GM12878 (cell line): ENCODE measurements around the gene ABCA7. TPM values are rescaled to one million over a fixed set of nuclear protein-coding genes. Genes with fewer than 3 reads are reported as not detected.

Experiments used
- BACH1 ChIP-seq: fragments of 450-650 bp; IDR thresholded peaks from 2 replicates; pipeline ENCODE4 v1.6.1; 2017; ENCODE audit warnings: mild to moderate bottlenecking, borderline replicate concordance
- BCL11A ChIP-seq: IDR thresholded peaks from 2 replicates; pipeline ENCODE4 v1.6.1; 2011; ENCODE audit warnings: low read depth, low read length
- BCL3 ChIP-seq: IDR thresholded peaks from 2 replicates; pipeline ENCODE4 v1.6.1; 2011; ENCODE audit warnings: borderline replicate concordance, low read depth, mild to moderate bottlenecking, moderate library complexity, low read length; ENCODE audit not compliant: insufficient read depth, poor library complexity, severe bottlenecking
- CHD1 ChIP-seq: IDR thresholded peaks from 2 replicates; pipeline ENCODE4 v1.6.1; 2012; ENCODE audit warnings: low read depth, low read length, improper control_type of control experiment
- CREM ChIP-seq: IDR thresholded peaks from 2 replicates; pipeline ENCODE4 v1.6.1; 2014; ENCODE audit warnings: antibody characterized with exemption, low read depth
- GABPA ChIP-seq: IDR thresholded peaks from 2 replicates; pipeline ENCODE4 v1.6.1; 2014; ENCODE audit warnings: antibody characterized with exemption, low read depth, mild to moderate bottlenecking, inconsistent platforms
- HCFC1 ChIP-seq: fragments of 150-350 bp; IDR thresholded peaks from 2 replicates; pipeline ENCODE4 v1.6.1; 2014; ENCODE audit warnings: low read length
- HDAC6 ChIP-seq: fragments of 200-600 bp; sonication (generic); IDR thresholded peaks from one replicate; pipeline ENCODE4 v1.8.0; 2017; ENCODE audit warnings: antibody characterized with exemption; ENCODE audit not compliant: unreplicated experiment
- HDGF ChIP-seq: fragments of 450-650 bp; IDR thresholded peaks from 2 replicates; pipeline ENCODE4 v1.6.1; 2016; ENCODE audit warnings: antibody characterized with exemption
- LARP7 ChIP-seq: fragments of 450-650 bp; IDR thresholded peaks from 2 replicates; pipeline ENCODE4 v1.6.1; 2017; ENCODE audit warnings: mild to moderate bottlenecking
- MXI1 ChIP-seq: fragments of 150-350 bp; IDR thresholded peaks from 2 replicates; pipeline ENCODE4 v1.6.1; 2011; ENCODE audit warnings: low read depth, mild to moderate bottlenecking, inconsistent platforms, low read length, improper control_type of control experiment
- PAX5 ChIP-seq: IDR thresholded peaks from 2 replicates; pipeline ENCODE4 v1.6.1; 2011; ENCODE audit warnings: low read depth, low read length, borderline replicate concordance
- POU2F2 ChIP-seq: IDR thresholded peaks from 3 replicates; pipeline ENCODE4 v1.6.1; 2011; ENCODE audit warnings: low read depth, mild to moderate bottlenecking, low read length, borderline replicate concordance
- PRDM15 ChIP-seq: fragments of 450-650 bp; formaldehyde crosslinking; IDR thresholded peaks from 2 replicates; pipeline ENCODE4 v1.4.0; 2020; ENCODE audit warnings: mild to moderate bottlenecking, moderate library complexity
- SPI1 ChIP-seq: IDR thresholded peaks from 2 replicates; pipeline ENCODE4 v1.6.1; 2011; ENCODE audit warnings: low read depth, mild to moderate bottlenecking, low read length, moderate library complexity, borderline replicate concordance; ENCODE audit not compliant: insufficient read depth
- STAT3 ChIP-seq: IDR thresholded peaks from 2 replicates; pipeline ENCODE4 v1.6.1; 2011; ENCODE audit warnings: low read depth, low read length, improper control_type of control experiment
- SUPT20H ChIP-seq: IDR thresholded peaks from 2 replicates; pipeline ENCODE4 v1.6.1; 2011; ENCODE audit warnings: low read depth, mild to moderate bottlenecking, low read length, moderate library complexity, borderline replicate concordance; ENCODE audit not compliant: control insufficient read depth
- TCF12 ChIP-seq: IDR thresholded peaks from 2 replicates; pipeline ENCODE4 v1.6.1; 2011; ENCODE audit warnings: low read depth, mild to moderate bottlenecking, low read length
- WRNIP1 ChIP-seq: IDR thresholded peaks from 2 replicates; pipeline ENCODE4 v1.6.1; 2011; ENCODE audit warnings: low read depth, low read length, improper control_type of control experiment, borderline replicate concordance
- polyA plus RNA-seq, 11 experiments: library from polyadenylated mRNA; depleted of rRNA in 4 of 11; unstranded in 6 of 11; stranded (reverse) in 5 of 11; fragments of >200 nt; fragmentation: Nextera tagmentation in 4 of 11; fragmentation: Illumina TruSeq in 1 of 11; extraction: Ambion mirVana in 4 of 11; extraction: Trizol in 1 of 11; gene quantifications; 1 replicate in 1 of 11; 2 replicates in 10 of 11; pipeline versions ENCODE4 v1.2.1 to v1.2.3, GENCODE V29; 2011 to 2016; ENCODE audit warnings: inconsistent platforms in 2 of 11, missing spikeins in 2 of 11, low read depth in 1 of 11
- total RNA-seq, 4 experiments: library from RNA; depleted of rRNA in 3 of 4; stranded (reverse); fragments of >200 nt in 3 of 4; fragmentation: Illumina TruSeq in 1 of 4; extraction: Trizol in 1 of 4; gene quantifications; 2 replicates each; pipeline versions ENCODE4 v1.2.1 to v1.2.3, GENCODE V29; 2013 to 2021
- TF ChIP-seq, protein P1 (sequence below): fragments of 450-650 bp; IDR thresholded peaks from 2 replicates; pipeline ENCODE4 v1.6.1; 2017; ENCODE audit warnings: low read depth, mild to moderate bottlenecking, moderate library complexity
- TF ChIP-seq, protein P2 (sequence below): fragments of 450-650 bp; IDR thresholded peaks from 2 replicates; pipeline ENCODE4 v1.6.1; 2017; ENCODE audit warnings: antibody characterized with exemption, mild to moderate bottlenecking, moderate library complexity

Gene ABCA7
- total and polyA plus RNA-seq, 10 of the 15 experiments (the other 5 are each of a cell fraction or from before 2014, with no cell fraction given), result 1.0 to 49.5 (median 14.8) TPM

DNA sequence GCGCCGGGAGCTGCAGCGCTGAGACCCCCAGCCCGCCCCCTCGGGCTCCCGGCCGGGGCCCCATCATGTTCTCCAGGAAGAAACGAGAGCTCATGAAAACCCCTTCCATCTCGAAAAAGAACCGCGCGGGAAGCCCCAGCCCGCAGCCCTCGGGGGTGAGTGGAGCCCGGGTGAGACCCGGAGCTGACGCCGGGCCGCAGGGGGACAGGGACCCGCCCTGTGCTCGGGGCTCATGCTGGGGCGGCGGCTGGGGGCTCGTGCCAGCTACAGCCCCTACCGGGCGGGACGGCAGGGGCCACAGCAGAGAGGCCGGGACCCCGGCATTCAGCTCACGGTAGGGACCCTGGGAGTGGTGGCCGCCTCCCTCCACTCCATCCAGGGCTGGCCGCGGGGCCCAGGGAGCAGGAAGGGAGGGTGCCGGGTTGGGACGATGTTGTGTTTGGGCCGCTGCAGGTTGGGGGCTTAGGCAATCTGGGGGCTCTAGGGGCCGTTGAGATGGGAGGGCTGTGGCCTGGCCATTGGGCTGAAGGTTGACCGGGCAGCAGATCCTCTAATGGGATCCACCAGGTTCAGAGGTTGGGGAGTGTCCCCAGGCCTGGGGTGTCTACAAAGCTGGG lies 27.5 kb downstream of the ABCA7 start (continued):
- TF ChIP-seq PRDM15 (CRISPR knock-in tag), result no peak
- TF ChIP-seq CREM, result 0 out of 2 replicates have a peak, but pooled peaks have one; percentile 4
- no peak for TF ChIP-seq HDAC6
- TF ChIP-seq BCL3, result peak; percentile 1
- TF ChIP-seq, protein P1, sequence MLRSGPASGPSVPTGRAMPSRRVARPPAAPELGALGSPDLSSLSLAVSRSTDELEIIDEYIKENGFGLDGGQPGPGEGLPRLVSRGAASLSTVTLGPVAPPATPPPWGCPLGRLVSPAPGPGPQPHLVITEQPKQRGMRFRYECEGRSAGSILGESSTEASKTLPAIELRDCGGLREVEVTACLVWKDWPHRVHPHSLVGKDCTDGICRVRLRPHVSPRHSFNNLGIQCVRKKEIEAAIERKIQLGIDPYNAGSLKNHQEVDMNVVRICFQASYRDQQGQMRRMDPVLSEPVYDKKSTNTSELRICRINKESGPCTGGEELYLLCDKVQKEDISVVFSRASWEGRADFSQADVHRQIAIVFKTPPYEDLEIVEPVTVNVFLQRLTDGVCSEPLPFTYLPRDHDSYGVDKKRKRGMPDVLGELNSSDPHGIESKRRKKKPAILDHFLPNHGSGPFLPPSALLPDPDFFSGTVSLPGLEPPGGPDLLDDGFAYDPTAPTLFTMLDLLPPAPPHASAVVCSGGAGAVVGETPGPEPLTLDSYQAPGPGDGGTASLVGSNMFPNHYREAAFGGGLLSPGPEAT, result peak; percentile 42; the same call in 1 of the 2 replicates
- TF ChIP-seq BCL11A, result no peak
- TF ChIP-seq WRNIP1, result no peak
- no peak for TF ChIP-seq PAX5
- TF ChIP-seq LARP7, result no peak
- TF ChIP-seq, protein P2, sequence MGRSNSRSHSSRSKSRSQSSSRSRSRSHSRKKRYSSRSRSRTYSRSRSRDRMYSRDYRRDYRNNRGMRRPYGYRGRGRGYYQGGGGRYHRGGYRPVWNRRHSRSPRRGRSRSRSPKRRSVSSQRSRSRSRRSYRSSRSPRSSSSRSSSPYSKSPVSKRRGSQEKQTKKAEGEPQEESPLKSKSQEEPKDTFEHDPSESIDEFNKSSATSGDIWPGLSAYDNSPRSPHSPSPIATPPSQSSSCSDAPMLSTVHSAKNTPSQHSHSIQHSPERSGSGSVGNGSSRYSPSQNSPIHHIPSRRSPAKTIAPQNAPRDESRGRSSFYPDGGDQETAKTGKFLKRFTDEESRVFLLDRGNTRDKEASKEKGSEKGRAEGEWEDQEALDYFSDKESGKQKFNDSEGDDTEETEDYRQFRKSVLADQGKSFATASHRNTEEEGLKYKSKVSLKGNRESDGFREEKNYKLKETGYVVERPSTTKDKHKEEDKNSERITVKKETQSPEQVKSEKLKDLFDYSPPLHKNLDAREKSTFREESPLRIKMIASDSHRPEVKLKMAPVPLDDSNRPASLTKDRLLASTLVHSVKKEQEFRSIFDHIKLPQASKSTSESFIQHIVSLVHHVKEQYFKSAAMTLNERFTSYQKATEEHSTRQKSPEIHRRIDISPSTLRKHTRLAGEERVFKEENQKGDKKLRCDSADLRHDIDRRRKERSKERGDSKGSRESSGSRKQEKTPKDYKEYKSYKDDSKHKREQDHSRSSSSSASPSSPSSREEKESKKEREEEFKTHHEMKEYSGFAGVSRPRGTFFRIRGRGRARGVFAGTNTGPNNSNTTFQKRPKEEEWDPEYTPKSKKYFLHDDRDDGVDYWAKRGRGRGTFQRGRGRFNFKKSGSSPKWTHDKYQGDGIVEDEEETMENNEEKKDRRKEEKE, result no peak
- no peak for TF ChIP-seq GABPA
- no peak for TF ChIP-seq STAT3
- TF ChIP-seq CHD1, result no peak
- TF ChIP-seq POU2F2, result 0 out of 3 replicates have a peak, but pooled peaks have one; percentile 11
- TF ChIP-seq BACH1, result no peak
- TF ChIP-seq TCF12, result peak; percentile 6; the same call in 1 of the 2 replicates
- 0 out of 2 replicates have a peak, but pooled peaks have one; percentile 69 for TF ChIP-seq HDGF
- TF ChIP-seq HCFC1, result no peak
- no peak for TF ChIP-seq SPI1
- TF ChIP-seq MXI1, result no peak; the same call in 1 of the 2 replicates
- no peak for TF ChIP-seq SUPT20H
